ENCODE results near the gene PHTF1.

DNA sequence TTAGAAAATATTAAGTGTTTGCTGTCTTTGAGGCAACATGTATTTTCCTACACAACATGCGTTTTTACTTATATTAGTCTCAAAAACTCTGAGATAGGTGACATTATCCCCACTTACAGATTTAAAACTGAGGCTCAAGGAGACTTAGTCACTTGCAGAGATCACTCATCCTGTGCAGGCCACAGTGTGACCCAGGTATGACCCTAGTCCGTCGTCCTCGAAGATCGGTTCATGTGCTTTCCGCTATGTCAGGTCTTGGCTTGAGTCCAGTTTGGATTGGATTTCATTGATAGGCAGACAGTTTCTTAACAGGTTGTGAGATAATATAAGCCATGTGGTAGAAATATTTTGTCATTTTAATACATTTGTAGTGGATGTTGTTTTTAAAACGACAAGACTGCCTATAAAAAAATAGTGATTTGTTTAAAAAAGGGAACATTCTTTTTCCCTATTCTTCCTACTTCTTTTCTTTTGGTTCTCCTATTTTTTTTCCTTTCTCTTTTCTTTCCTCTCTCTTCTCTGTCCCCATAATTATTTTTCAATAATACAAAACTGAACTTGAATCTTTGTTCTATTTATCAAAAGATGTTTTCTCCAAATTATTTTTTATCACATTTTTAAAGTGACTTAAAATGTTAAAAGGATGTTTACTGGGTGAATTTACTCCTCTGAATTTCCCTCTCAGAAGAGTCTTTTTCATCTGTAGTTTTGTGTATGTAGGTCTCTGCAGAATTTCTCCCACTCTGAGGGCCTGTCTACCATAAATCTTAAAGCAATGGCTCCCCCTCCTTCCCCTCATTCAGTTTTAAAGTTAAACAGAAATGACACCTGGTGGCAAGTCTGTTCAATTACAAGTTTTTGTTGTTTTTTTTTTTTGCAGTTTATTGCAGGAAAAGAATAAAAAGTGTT is 81.8 kb downstream of the PHTF1 start:
- TF ChIP-seq POLR2AphosphoS5 (IDR thresholded peaks at IDR 0.05) (no peak), CTCF (IDR thresholded peaks at IDR 0.05) (peak in 5 of 7 experiments; percentile 25 to 67 (median 53)), POLR2A (IDR thresholded peaks at IDR 0.05) (no peak)

All from stomach (tissue), 4 donors.